Measurements from ENCODE around the gene C2orf76.
"Not testable (repeated sequence)": the region's sequence is repeated elsewhere in the genome, so short reads cannot be mapped to it uniquely, and the experiment has no call there.

Gene C2orf76

DNA sequence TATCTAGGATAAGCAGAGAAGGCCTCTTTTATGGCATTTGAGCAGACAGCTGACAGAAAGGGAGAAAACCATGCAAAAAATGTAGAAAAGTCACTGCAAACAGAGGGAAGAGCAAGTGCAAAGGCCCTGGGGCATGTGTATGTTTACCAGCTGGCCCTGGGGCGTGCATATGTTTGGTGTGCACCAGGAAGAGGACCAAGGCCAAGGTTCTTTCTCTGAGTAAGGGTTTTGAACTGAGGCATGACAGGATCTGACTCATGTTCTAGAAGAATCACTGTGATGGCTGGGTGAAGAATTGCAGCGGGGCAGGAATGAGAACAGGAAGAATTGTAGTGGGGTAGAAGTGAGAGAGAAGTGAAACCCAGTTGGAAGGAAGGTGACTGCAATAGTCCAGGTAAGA lies 73.4 kb downstream of the C2orf76 start:
- no peak for DNase-seq

DNA sequence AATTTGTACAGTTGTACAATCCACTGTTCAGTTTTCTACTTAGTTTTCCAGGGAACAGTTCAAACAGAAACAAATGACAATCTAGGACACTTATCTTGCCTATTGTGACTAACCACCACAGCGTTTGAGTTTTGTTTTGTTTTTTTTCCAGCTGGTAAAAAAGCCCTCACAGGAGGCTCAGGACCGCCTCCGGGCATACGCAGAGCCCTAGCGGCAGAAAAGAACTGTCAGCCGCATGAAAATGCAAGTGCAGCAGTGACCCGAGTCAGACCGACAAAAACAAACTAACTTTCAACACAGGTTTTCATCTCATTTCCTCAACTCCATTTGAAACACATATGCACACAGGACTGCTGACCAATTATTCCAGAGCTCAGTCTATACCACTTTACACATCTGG lies 74.4 kb downstream of the C2orf76 start:
- DNase-seq = no peak

DNA sequence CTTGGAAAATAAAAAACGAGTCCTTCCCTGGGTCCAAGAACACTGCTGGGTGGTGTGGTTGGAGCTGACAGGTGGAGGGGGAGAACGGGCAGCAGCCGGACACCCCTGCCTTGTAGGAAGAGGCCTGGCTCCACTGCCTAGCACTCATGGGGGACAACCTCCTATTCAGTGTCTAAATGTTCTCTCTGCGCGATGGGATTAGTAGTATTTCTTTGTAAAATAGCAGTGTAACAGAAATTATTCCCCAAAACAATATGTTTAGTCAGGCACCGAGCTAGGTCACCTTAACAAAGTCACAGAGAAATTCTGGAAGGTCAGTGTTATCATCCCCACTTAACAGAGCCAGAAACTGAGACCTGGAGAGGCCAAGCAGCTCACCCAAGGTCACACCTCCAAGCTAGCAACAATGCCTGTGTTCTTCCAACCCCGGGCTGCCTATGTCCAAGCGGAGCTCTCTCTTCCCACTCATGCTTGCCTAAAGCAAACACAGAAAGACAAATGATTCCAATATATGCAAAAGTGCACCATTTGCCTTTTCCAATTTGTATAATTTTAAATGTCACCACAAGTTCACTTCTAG lies 75.0 kb downstream of the C2orf76 start:
- DNase-seq = no peak

DNA sequence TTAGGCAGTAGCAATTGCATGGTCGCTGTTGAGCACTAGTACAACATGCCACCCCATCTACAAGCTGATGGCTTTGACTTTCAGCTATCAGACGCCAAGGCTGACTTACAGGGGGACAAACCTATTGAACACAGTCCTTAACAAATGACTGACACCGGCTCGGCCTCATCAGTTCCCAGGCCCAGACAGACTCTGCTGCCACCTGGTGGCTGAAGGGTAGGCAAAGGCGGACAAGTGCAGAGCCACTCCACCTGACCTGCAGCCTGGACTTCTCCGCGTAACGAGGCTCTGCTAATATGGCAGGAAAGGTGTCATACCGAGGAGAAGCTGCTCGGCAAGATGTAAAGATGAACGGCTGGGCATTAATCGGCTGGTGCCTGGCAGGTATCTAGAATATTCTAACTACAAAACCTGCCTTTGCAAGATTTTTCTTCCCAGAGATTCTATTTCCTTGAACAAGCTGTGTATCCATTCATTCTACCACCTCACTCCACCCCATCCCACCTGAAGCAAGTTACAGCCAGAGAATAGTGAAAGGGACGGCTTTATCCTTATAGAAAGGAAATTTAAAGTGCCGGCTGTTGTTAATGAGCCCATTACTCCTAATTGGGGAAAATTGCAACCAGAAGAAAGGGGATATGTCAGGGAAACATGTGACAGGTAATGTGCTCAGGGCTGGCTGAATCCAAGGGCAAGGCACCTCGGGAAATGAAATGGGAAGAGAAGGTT lies 75.6 kb downstream of the C2orf76 start:
- DNase-seq = no peak

DNA sequence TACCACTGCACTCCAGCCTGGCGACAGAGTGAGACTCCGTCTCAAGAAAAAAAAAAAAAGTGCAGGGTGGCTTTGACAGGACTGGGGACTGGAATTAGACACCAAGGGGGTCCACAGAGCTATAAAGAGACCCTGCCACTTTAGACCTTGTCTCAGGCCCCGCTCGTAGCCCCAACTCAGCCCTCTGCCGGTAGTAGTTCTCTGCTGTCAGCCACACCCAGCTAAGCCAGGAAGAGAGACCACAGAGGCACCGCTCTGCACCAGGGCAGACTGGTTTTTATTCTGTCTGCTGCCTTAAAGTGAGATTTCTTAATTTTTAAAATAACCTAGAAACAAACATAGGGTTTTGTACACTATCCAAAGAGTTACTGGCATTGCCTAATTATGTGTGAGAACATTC lies 77.0 kb downstream of the C2orf76 start:
- no peak for DNase-seq

DNA sequence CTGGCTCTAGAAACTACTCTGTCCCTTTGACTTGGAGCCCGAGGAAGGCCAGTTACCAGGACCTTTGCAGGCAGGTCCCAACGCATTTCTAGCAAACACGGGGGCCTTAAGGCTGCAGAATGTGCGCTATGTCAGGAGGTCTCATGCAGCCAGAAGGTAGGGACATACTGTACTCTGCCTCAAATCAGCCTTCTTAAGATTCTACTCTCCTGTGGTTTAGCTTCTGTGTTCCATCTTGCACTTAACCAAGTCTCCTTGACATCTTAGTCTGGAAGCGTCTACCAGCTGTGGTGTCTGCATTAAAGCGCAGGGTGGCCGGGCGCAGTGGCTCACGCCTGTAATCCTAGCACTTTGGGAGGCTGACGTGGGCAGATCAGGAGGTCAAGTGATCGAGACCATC lies 77.5 kb downstream of the C2orf76 start:
- no peak for DNase-seq

DNA sequence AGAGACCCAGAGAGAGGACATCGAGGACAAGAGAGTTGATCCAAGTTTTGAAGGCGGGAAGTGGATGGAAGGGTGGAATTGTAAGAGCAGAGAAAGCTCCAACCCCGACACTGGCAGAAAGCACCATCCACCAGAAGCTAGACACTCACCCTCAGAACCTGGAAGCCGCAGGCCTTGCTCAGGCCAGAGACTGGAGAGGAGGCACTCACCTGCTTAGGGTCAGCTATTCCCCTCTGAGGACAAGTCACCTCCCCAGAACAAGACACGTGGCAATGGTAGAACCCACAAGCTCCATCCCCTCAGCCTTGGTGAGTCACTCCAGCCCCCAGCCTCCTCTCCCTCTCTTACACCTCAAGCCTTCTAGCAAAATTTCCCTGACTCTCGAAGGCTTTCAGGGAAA lies 78.1 kb downstream of the C2orf76 start:
- no peak for DNase-seq

DNA sequence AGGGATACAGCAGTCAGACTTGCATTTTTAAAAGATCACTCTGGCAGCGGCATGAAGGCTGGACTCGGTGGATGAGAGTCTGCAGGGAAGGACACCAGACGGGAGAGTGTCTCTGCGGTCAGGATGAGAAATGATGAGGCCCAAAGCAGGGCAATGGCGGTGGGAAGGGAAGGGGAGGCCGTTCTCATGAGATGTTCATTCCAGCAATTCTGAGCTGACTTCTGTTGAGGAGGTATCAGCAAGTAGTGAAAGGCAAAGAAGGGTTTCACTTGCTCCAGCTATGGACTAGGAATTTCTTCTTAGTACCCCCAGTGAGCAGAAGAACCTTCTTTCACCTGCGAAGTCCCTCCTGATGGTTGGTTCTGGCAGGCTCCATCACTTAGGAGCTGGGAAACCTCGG lies 80.0 kb downstream of the C2orf76 start:
- no peak for DNase-seq

DNA sequence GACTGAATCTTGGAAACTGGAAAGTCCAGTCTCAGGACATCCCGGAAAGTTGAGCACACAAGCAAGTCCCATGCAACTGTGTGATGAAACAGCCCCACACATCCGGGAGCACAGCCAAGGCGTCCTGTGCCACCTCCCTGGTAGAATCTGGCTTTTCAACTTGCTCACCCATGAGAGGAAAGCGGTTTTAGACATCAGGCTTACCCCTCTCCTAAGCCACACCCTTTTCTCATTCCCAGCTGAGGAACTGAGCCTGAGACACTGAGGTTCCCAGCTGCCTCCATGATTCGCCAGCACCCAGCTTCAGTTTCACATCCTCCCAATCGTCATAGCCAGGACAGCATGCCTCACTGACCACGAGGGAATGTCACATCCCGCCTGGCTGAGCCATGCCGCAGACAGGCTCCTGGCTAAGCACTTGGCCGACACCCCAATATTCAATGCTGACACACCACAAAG lies 82.7 kb downstream of the C2orf76 start:
- DNase-seq = no peak

DNA sequence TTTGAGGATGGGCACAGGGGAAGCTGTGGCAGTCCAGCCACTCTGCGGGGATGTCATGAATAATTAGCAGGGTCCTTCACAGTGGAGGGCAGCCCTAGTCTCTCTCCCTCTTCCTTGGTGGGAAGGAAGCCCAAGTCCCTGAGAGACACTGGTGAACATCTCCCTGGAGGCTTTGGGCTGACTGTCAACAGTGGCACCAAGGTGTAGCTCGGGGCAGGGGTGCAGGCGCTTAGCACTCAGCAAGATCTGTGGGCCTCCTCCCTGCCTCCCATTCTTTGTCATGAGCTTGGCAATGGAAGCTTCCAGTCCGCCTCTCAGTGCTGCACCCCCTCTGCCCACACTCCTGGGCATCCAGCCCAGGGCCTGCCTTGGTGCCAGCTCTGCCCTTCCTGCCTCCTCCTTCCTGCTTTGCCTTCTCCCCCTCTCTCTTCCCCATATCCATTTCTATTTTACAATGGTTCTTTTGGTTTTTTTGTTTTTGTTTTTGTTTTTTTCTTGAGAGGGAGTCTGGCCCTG lies 83.6 kb downstream of the C2orf76 start:
- DNase-seq = no peak

DNA sequence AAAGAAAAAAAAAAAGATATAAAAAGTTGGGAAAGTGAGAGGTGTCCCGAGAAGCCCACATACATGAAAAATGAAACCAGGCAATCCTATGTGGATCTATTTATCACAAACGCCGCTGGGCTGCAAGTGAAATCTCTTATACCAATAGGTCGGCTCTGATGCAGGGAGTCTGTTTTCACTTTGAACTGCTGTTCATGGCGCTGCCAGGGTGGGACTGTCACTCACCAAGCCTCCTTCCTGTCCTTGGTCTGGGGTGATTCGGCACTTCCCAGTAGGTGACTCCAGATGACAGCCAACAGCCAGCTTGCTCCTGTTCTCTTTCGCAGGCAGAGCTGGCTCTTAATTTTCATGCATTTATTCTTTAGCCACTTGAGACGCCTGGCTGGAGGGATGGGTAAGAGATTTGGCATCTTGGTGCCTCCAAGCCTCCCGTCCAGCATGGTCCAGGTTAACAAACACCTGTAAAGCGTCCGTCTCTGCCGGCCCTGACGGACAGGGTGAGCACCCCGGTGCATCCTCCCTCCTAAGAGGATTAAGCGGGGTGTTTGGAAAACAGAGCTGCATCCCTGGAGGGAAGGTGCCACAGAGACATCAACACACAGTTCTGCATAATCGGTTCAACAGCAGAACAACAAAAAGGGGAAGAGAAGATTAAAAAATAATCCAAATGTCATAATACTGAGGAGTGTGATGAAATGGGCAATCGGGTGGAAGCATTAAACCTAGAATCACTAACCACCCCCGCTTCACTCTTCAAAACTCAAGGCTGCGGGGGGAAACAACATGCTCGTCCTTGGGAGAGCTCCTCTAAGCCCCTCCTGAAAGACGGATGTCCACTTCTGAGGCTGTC lies 84.3 kb downstream of the C2orf76 start:
- no peak for DNase-seq

DNA sequence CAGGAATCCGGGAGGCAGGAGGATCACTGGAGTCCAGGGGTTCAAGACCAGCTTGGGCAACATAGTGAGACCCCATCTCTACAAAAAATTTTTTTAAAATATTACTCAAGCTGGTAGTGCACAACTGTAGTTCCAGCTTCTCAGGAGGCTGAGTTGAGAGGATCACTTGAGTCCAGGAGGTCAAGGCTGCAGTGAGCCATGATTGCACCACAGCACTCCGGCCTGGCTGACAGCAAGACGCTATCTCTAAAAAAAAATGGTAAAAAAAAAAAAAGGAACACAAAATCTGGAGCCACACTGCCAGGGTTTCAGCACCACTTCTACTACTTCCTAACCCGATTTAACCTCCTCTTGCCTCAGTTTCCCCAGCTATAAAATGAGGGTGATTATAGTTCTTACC lies 86.0 kb downstream of the C2orf76 start:
- no peak for DNase-seq

DNA sequence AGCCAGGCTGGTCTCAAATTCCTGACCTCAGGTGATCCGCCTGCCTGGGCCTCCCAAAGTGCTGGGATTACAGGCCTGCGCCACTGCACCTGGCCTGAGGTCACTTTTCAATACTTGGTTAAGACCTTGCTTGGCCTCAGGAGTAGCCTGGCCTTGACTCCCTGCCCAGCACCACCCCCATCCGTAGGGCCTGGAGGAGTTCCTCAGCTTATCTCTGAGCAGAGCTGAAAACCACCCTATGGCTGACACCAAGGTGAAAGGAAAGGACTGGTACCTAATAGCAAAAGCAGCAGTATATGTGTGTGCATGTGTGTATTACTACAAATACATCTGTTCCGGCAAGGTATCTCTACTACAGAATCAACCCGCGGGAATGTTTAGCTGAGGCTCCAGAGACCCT lies 87.0 kb downstream of the C2orf76 start:
- no peak for DNase-seq

DNA sequence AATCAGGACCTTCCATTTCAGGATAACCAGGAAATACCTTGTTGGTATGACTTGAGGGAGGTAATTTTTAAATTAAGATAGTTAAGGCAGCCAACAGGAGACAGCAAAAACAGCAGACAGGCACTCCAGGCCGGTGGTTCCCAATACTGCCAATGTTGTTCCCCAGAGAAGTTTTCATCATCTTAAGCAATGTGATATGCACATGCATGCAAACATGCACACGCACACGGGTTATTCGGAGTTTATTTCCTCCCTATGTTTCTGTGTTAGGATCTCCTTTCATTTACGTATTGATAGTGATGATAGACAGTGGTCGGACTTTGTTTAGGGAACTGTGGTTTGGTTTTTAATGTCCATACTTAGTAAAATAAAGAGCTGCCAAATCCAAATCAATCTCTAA lies 87.7 kb downstream of the C2orf76 start:
- no peak for DNase-seq

DNA sequence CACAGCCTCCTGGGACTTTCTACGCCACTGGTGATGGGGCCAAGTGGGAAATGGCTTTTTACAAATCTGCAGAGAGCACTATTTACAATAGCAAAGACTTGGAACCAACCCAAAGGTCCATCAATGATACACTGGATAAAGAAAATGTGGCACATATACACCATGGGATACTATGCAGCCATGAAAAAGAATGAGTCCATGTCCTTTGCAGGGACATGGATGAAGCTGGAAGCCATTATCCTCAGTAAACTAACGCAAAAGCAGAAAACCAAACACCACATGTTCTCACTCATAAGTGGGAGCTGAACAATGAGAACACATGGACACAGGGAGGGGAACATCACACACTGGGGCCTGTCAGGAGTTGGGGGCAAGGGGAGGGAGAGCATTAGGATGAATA lies 88.2 kb downstream of the C2orf76 start:
- DNase-seq = not testable (repeated sequence)

DNA sequence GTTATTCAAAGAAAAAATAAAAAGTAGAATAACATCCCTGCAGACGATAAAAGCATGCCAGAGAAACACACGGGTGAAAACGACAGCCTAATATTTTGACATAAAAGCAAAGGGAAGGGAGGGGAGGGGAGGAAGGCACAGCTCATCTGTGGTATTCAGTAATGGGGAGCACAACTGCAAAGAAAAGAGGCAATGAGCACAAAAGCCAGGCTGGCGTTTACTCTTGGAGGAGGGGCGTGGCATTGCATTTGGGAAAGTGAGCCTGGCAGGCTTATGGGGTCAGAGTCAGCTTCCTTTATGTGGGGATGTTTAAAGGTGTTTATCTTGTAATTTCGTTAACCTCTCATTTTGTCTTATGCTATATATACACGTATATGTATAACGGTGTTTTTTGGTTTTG lies 89.8 kb downstream of the C2orf76 start:
- no peak for DNase-seq

DNA sequence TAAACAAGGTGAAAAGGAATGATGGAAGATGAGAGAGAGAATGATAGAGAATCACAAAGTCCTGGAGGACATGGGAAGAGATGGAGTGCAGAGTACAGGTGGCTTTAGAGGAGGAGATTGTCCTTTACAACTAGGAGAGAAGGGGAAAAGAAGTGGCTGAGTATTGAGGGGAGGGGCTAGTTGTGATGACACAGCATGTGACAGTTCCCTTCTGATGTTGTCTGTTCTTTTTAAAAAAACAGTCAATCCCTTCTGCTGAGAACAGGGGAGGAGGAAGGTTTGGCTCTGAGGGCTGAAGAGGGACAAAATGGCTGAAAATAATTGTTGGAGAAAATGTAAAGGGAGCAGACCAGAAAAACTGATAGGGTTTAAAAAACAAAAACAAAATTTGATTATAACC lies 99.0 kb downstream of the C2orf76 start:
- no peak for DNase-seq

DNA sequence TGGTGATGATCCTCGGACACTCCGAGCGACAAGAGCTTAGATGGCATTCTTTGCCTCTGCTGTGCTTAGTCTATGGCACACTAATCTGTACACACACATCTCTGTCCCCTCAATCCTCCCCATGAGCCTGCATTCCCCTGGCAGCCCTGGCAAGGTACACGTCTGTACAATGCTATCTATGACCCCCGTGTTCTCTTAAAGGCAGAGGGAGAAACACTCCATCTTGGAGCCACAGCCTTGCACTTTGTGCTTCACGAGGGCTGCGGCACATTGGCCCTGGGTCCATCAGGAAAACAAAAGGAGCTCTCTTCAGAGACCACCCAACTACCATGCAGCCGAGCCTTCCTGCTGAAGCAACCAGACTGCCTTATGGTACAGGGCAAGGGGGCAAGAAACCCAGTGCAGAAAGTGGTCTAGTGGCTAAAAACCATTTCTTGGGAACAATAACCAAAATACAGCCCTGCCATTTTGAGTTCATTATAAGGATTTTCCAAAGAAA lies 100.5 kb downstream of the C2orf76 start:
- DNase-seq = no peak

DNA sequence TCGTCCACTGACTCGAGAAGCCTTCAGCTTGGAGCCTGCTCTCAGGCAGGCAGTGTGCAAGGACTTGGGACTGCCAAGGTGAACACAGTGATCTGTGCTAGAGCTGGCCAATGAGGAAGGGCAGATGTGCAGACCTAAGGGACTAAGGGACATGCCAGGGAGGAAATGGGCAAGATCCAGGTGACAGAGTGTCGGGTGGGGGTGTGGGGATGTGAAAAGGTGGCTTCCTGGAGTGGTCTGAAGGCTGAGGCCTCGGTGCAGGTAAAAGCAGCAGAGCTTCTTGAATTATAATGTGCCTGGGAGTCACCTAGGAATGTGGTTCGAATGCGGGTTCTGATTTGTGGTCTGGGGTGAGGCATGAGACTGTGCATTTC lies 101.0 kb downstream of the C2orf76 start:
- DNase-seq = no peak

DNA sequence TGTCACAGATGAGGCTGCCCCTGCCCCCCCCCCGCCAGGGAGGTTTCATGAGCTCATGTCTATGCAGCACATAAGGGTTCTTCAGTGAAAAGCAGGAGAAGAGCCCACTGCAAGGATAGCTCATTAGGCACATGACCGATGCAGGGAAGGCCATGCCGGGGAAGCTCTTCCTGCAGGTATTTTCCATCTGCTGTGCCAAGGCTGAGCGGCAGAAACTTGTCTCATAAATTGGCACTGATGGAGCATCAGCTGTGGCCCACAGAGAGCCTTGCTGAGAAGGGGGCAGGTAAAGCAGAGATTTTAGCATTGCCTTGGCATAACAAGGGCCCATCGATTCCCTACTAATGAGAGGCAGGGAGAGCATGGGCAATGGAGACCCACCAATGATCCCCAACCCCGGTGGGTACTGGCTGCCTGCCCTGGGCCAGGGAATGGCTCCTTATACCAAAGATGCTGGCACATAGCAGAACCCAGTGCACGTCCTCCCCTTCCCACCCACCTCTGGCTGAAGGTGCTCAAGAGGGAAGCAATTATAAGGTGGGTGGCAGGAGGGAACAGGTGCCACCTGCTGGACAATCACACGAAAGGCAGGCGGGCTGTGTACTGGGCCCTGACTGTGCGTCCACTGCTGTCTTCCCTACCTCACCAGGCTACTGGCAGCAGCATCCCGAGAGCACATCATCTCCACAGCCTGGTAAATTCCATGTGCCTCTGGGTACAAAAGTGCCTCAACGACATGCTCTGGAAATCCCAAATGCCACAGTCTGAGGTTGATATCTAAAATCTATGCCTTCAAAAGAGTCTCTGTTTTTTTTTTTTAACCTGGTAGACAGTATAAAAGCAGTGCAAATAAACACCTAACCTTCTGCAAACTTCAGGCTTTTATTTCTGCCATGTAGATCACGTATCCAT lies 101.6 kb downstream of the C2orf76 start:
- DNase-seq = no peak

DNA sequence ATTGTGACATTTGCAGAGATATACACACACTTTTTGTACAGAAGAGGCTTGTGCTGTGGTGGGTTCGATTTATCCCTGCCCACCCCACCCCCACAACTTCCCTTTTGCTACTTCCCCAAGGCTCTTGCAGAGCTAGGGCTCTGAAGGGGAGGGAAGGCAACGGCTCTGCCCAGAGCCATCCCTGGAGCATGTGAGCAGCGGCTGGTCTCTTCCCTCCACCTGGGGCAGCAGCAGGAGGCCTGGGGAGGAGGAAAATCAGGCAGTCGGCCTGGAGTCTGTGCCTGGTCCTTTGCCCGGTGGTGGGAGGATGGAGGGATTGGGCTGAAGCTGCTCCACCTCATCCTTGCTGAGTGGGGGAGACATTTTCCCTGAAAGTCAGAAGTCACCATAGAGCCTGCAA lies 103.0 kb downstream of the C2orf76 start:
- no peak for DNase-seq

DNA sequence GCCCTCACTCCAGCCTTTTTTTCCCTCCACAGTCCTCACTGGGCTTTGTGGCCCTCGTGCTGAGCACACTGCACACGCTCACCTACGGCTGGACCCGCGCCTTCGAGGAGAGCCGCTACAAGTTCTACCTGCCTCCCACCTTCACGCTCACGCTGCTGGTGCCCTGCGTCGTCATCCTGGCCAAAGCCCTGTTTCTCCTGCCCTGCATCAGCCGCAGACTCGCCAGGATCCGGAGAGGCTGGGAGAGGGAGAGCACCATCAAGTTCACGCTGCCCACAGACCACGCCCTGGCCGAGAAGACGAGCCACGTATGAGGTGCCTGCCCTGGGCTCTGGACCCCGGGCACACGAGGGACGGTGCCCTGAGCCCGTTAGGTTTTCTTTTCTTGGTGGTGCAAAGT lies 103.6 kb downstream of the C2orf76 start:
- DNase-seq = no peak
